ENCODE data around the gene CDCA4.
A peak's percentile ranks its signal among the peaks of the same experiment; 100 is the strongest.

The CDCA4 gene

GRCh38 chr14:104989236-104989950, 31.5 kb downstream of the CDCA4 start:
- no peak for TF ChIP-seq ZNF274 (IDR thresholded peaks at IDR 0.05; ENCODE audit: low read depth, low read length)
- H3K4me3 ChIP-seq (ENCODE audit: low read length) = no peak overlapping the region

- peak overlapping the region; percentile 74; the same call in 1 of the 2 replicates for H3K4me3 ChIP-seq (ENCODE audit: low read length)
These were observed 34.3 kb downstream of the CDCA4 start for GRCh38 chr14:104986487-104987164.

GRCh38 chr14:104985675-104986486, 35.0 kb downstream of the CDCA4 start, which contains the start of gene CLBA1:
CLBA1 (plus strand) TSS chr14:104985788; CDS start chr14:104986432, 644 bp downstream.
- peak within 1 kb of the TSS; percentile 74 for H3K4me3 ChIP-seq (ENCODE audit: low read length)
- no peak for TF ChIP-seq ZNF274 (IDR thresholded peaks at IDR 0.05; ENCODE audit: low read depth, low read length)

More at GRCh38 chr14:104986487-104987164, 34.3 kb downstream of the CDCA4 start:
- TF ChIP-seq ZNF274 (IDR thresholded peaks at IDR 0.05; ENCODE audit: low read depth, low read length) = no peak

- H3K4me3 ChIP-seq (ENCODE audit: low read length) = no peak overlapping the region
- TF ChIP-seq ZNF274 (IDR thresholded peaks at IDR 0.05; ENCODE audit: low read depth, low read length) = no peak
These were observed 36.6 kb downstream of the CDCA4 start for GRCh38 chr14:104984056-104984894.

- H3K4me3 ChIP-seq (ENCODE audit: low read length) = no peak overlapping the region
- TF ChIP-seq ZNF274 (IDR thresholded peaks at IDR 0.05; ENCODE audit: low read depth, low read length) = no peak
These were observed 37.6 kb downstream of the CDCA4 start for GRCh38 chr14:104983231-104983721.

GRCh38 chr14:104982548-104983230, 38.2 kb downstream of the CDCA4 start:
- TF ChIP-seq ZNF274 (IDR thresholded peaks at IDR 0.05; ENCODE audit: low read depth, low read length) = no peak
- no peak overlapping the region for H3K4me3 ChIP-seq (ENCODE audit: low read length)

GRCh38 chr14:104981699-104982541, 39.0 kb downstream of the CDCA4 start:
- no peak for TF ChIP-seq ZNF274 (IDR thresholded peaks at IDR 0.05; ENCODE audit: low read depth, low read length)
- no peak overlapping the region for H3K4me3 ChIP-seq (ENCODE audit: low read length)

- H3K4me3 ChIP-seq (ENCODE audit: low read length) = no peak overlapping the region
- no peak for TF ChIP-seq ZNF274 (IDR thresholded peaks at IDR 0.05; ENCODE audit: low read depth, low read length)
These were observed 40.0 kb downstream of the CDCA4 start for GRCh38 chr14:104980611-104981531.

- no peak for TF ChIP-seq ZNF274 (IDR thresholded peaks at IDR 0.05; ENCODE audit: low read depth, low read length)
These were observed 40.9 kb downstream of the CDCA4 start for GRCh38 chr14:104979758-104980610.

More at GRCh38 chr14:104979758-104980610, 40.9 kb downstream of the CDCA4 start:
- H3K4me3 ChIP-seq (ENCODE audit: low read length) = no peak overlapping the region
